OCI-LY7 (cell line): ENCODE results near the gene MAP3K10. TPM values are rescaled to one million over a fixed set of nuclear protein-coding genes. Genes with fewer than 3 reads are reported as not detected.

ENCODE experiments used
- BruUV-seq: library from RNA; stranded (reverse); fragments of 400-500 nt; replicated peaks from 2 replicates; lab custom pipeline; 2021; lab: Mats Ljungman, UMichigan
- CTCF ChIA-PET: fragments of 300-600 bp; sonication (Branson Sonifier 250); formaldehyde crosslinking; loops from one replicate; lab custom pipeline; 2022; ENCODE audit warnings: antibody characterized with exemption; ENCODE audit not compliant: unreplicated experiment; lab: Charles Lee
- POLR2A ChIA-PET: fragments of 300-600 bp; sonication (Branson Sonifier 250); formaldehyde crosslinking; loops from one replicate; lab custom pipeline; 2022; ENCODE audit warnings: antibody characterized with exemption; lab: Charles Lee
- DNase-seq: peaks from one replicate; pipeline ENCODE4 v3.0.0-alpha.2; 2015; ENCODE audit warnings: low spot score
- H2AFZ ChIP-seq: fragments of 200-600 bp; sonication (generic), shearing (Covaris generic); 2 replicates; pipeline ENCODE4 v1.6.1; 2014; ENCODE audit warnings: mild to moderate bottlenecking, antibody characterized with exemption, low read length, moderate library complexity
- H3K27ac ChIP-seq: fragments of 200-600 bp; sonication (generic); 2 replicates; pipeline ENCODE4 v1.5.1; 2014; ENCODE audit warnings: mixed run types, low read depth, mild to moderate bottlenecking, moderate library complexity, low read length, inconsistent platforms; ENCODE audit not compliant: poor library complexity, severe bottlenecking
- H3K36me3 ChIP-seq: fragments of 200-600 bp; sonication (generic); 2 replicates; pipeline ENCODE4 v1.6.1; 2014; ENCODE audit warnings: mild to moderate bottlenecking, antibody characterized with exemption, low read length, moderate library complexity, mixed read lengths; ENCODE audit not compliant: insufficient read depth
- H3K4me1 ChIP-seq: fragments of 200-600 bp; sonication (generic); 2 replicates; pipeline ENCODE4 v1.5.1; 2014; ENCODE audit warnings: mild to moderate bottlenecking, low read length; ENCODE audit not compliant: insufficient read depth, poor library complexity, severe bottlenecking
- H3K4me2 ChIP-seq: fragments of 200-600 bp; sonication (generic); 2 replicates; pipeline ENCODE4 v1.6.1; 2014; ENCODE audit warnings: mild to moderate bottlenecking, low read length
- H3K4me3 ChIP-seq: fragments of 200-600 bp; sonication (generic); 2 replicates; pipeline ENCODE4 v1.5.1; 2014; ENCODE audit warnings: mild to moderate bottlenecking, low read depth, low read length; ENCODE audit not compliant: poor library complexity, severe bottlenecking
- H3K79me2 ChIP-seq: fragments of 200-600 bp; sonication (generic); 2 replicates; pipeline ENCODE4 v1.6.1; 2016; ENCODE audit warnings: low read depth, mild to moderate bottlenecking, low read length, moderate library complexity, mixed read lengths; ENCODE audit not compliant: insufficient read depth
- H3K9me2 ChIP-seq: fragments of 200-600 bp; sonication (generic); 2 replicates; pipeline ENCODE4 v1.6.1; 2016; ENCODE audit warnings: mild to moderate bottlenecking, low read length, mixed read lengths; ENCODE audit not compliant: insufficient read depth
- H3K9me3 ChIP-seq: fragments of 200-600 bp; sonication (generic); 2 replicates; pipeline ENCODE4 v1.6.1; 2014; ENCODE audit warnings: mild to moderate bottlenecking, mixed run types, low read length, mixed read lengths
- H4K20me1 ChIP-seq: fragments of 200-600 bp; sonication (generic); 2 replicates; pipeline ENCODE4 v1.6.1; 2014; ENCODE audit warnings: mild to moderate bottlenecking, antibody characterized with exemption, low read length, moderate library complexity, mixed read lengths; ENCODE audit not compliant: insufficient read depth
- EZH2phosphoT487 ChIP-seq: fragments of 200-600 bp; sonication (generic); IDR thresholded peaks from 2 replicates; pipeline ENCODE4 v1.6.1; 2018; ENCODE audit warnings: low read depth, borderline replicate concordance, mild to moderate bottlenecking, mixed run types, antibody characterized with exemption, low read length, moderate library complexity, mixed read lengths
- intact Hi-C: fragments of 100-400 bp; cut with micrococcal nuclease; formaldehyde crosslinking; loops from one replicate; pipeline ENCODE4 v1.10.0; 2022; ENCODE audit not compliant: unreplicated experiment
- total RNA-seq, 2 experiments: library from RNA; depleted of rRNA in 1 of 2; stranded (reverse); fragments of >200 nt in 1 of 2; shearing (Covaris generic) in 1 of 2; gene quantifications; 2 replicates each; pipeline ENCODE4 v1.2.3, GENCODE V29; 2014 to 2022
- TF ChIP-seq, protein P1 (sequence below): fragments of 200-600 bp; sonication (generic); conservative IDR thresholded peaks from 2 replicates; pipeline ENCODE4 v1.5.1; 2014; ENCODE audit warnings: mild to moderate bottlenecking, antibody characterized with exemption, low read length, moderate library complexity, mixed read lengths

Gene MAP3K10
- total RNA-seq, 2 experiments from 2014 or later: 20.6 to 32.5 TPM

DNA sequence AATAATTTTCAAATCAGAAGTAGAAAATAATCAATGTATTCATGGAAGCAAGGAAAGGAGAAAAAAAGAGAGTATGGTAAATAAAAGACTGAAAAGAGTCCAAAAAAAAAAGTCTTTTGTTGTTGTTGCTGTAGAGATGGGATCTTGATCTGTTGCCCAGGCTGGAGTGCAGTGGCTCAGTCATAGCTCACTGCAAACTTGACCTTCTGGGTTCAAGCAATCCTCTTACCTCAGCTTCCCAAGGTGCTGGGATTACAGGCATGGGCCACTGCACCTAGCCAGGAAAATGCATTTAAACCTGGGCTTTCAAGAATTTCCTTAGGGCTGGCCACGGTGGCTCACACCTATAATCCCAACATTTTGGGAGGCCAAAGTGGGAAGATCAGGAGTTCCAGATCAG is 7.0 kb upstream of the MAP3K10 start:
- ChIA-PET CTCF (no interaction called here), POLR2A (interaction anchor here (1.0 kb wide), 1 partner anchor 16 kb away, joined by 3 read pairs; no protein-coding TSS in a partner anchor)
- Histone ChIP-seq H3K27ac (no peak overlapping the region), H3K4me2 (no peak overlapping the region), H4K20me1 (no peaks in the 10 kb centered on the region), H3K79me2 (no peaks in the 10 kb centered on the region), H2AFZ (no peak overlapping the region), H3K9me3 (no peaks in the 10 kb centered on the region), H3K9me2 (no peaks in the 10 kb centered on the region), H3K4me1 (no peaks in the 10 kb centered on the region), H3K4me3 (no peak overlapping the region), H3K36me3 (no peaks in the 10 kb centered on the region)
- no peak for TF ChIP-seq EZH2phosphoT487
- TF ChIP-seq, protein P1, sequence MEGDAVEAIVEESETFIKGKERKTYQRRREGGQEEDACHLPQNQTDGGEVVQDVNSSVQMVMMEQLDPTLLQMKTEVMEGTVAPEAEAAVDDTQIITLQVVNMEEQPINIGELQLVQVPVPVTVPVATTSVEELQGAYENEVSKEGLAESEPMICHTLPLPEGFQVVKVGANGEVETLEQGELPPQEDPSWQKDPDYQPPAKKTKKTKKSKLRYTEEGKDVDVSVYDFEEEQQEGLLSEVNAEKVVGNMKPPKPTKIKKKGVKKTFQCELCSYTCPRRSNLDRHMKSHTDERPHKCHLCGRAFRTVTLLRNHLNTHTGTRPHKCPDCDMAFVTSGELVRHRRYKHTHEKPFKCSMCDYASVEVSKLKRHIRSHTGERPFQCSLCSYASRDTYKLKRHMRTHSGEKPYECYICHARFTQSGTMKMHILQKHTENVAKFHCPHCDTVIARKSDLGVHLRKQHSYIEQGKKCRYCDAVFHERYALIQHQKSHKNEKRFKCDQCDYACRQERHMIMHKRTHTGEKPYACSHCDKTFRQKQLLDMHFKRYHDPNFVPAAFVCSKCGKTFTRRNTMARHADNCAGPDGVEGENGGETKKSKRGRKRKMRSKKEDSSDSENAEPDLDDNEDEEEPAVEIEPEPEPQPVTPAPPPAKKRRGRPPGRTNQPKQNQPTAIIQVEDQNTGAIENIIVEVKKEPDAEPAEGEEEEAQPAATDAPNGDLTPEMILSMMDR: no peak
- no peak for DNase-seq
- intact Hi-C loops: no loop called here
- BruUV-seq: no TSS peak

DNA sequence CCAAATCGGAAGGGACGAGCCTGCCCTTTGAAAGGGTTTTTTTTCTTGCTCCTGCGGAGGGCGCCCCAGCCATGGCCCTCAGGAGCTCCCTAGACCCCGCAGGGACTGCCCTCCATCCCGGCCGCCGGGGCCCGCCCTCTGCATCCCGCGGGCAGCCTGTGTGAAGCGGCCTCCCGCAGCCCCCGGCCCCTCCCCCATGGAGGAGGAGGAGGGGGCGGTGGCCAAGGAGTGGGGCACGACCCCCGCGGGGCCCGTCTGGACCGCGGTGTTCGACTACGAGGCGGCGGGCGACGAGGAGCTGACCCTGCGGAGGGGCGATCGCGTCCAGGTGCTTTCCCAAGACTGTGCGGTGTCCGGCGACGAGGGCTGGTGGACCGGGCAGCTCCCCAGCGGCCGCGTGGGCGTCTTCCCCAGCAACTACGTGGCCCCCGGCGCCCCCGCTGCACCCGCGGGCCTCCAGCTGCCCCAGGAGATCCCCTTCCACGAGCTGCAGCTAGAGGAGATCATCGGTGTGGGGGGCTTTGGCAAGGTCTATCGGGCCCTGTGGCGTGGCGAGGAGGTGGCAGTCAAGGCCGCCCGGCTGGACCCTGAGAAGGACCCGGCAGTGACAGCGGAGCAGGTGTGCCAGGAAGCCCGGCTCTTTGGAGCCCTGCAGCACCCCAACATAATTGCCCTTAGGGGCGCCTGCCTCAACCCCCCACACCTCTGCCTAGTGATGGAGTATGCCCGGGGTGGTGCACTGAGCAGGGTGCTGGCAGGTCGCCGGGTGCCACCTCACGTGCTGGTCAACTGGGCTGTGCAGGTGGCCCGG is 815 bp downstream of the MAP3K10 start:
- Histone ChIP-seq H3K36me3 (no peaks in the 10 kb centered on the region), H3K4me3 (peak overlapping the region; percentile 97), H3K9me3 (no peaks in the 10 kb centered on the region), H2AFZ (peak overlapping the region; percentile 42; the same call in 1 of the 2 replicates), H3K27ac (no peak overlapping the region), H3K4me2 (peak overlapping the region; percentile 70), H3K4me1 (peaks cover 12% of the 10 kb centered on the region), H4K20me1 (no peaks in the 10 kb centered on the region), H3K79me2 (no peaks in the 10 kb centered on the region), H3K9me2 (no peaks in the 10 kb centered on the region)
- TF ChIP-seq, protein P1: peak; percentile 47
- TF ChIP-seq EZH2phosphoT487: no peak
- POLR2A ChIA-PET: interaction anchor here (0.6 to 1.0 kb wide), 2 partner anchors 9 to 132 kb away, joined by 3 to 4 read pairs; no protein-coding TSS in a partner anchor
- peak; percentile 53 for DNase-seq
- intact Hi-C loops: no loop called here
- no TSS peak for BruUV-seq
- CTCF ChIA-PET: no interaction called here
